IPS-18c (cell line): ENCODE data around the gene ZNF37A.
"Not testable (repeated sequence)": the region's sequence is repeated elsewhere in the genome, so short reads cannot be mapped to it uniquely, and the experiment has no call there.

Source experiments
- H3K4me3 ChIP-seq: 2 replicates; pipeline ENCODE4 v1.7.0; 2013; ENCODE audit warnings: low read depth, mild to moderate bottlenecking, low read length, moderate library complexity; ENCODE audit not compliant: insufficient read depth
- H3K9me3 ChIP-seq: one replicate; pipeline ENCODE4 v1.6.1; 2013; ENCODE audit warnings: mild to moderate bottlenecking, low read length, moderate library complexity; ENCODE audit not compliant: control insufficient read depth, insufficient read depth

Gene ZNF37A

DNA sequence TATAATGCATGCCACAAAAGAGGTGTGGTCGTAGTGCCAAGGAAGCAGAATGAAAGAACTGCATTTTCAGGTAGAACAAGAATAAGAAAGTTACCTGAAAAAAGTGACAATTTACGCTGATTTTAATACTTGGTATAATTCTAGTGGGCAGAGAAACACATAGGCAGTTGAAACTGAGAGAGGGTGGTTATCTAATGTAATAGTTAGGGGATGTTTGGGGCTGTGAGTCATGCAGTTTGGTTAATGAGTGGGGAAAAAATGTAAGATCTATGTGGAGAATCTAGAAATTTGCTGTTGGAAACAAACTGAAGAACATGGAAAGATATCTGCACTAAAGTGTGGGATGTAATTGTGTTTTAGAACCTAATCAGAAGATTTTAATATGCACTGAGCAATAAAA lies 33.7 kb downstream of the ZNF37A start:
- Histone ChIP-seq H3K4me3 (no peak overlapping the region), H3K9me3 (peaks cover 14% of the 10 kb centered on the region)

DNA sequence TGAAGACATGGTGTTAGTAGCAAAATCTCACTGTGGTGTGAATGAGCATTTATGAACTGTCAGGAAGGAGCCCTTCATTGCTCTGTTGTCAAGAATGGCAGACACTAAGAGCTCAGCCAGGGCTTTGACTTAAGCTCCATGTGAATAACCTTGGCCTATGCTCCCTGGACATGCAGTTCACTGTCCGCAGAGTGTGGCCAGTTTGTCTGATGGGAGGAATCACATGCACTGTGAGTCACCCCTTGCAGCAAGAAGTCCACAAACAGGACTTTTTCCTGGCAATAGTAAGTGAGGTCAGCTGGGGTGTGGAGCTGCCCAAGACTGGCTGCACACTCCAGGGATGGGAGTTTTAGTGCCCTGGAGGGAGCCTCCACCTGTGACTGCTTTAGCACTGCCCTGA lies 49.5 kb downstream of the ZNF37A start:
- Histone ChIP-seq H3K9me3 (peaks cover 8% of the 10 kb centered on the region), H3K4me3 (no peak overlapping the region)

GRCh38 chr10:38146579-38147333 lies 52.6 kb downstream of the ZNF37A start:
- Histone ChIP-seq H3K9me3 (peaks cover 13% of the 10 kb centered on the region), H3K4me3 (no peak overlapping the region)

GRCh38 chr10:38147686-38148085 lies 53.5 kb downstream of the ZNF37A start:
- Histone ChIP-seq H3K4me3 (no peak overlapping the region), H3K9me3 (peaks cover 13% of the 10 kb centered on the region)

DNA sequence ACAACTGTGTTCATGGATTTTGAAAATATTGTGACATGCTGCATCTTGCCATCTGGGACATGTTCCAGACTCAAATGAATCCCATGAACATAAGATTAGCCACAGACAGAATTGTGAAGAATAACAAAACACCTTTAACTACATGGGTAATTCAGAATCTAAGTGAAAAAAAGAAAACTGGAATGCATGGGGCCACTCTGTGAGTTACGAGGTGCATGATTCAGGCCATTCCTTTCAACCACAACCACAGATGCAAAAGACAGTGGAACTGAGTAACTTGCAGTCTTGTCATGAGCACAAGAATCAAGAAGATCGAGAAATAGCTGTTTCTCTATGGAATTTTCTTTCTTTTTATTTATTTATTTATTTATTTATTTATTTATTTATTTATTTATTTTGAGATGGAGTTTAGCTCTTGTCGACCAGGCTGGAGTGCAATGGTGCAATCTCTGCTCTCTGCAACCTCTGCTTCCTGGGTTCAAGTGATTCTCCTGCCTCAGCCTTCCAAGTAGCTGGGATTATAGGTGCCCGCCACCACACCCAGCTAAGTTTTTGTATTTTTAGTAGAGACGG lies 56.8 kb downstream of the ZNF37A start:
- not testable (repeated sequence) for H3K4me3 ChIP-seq
- H3K9me3 ChIP-seq: peaks cover 18% of the 10 kb centered on the region

DNA sequence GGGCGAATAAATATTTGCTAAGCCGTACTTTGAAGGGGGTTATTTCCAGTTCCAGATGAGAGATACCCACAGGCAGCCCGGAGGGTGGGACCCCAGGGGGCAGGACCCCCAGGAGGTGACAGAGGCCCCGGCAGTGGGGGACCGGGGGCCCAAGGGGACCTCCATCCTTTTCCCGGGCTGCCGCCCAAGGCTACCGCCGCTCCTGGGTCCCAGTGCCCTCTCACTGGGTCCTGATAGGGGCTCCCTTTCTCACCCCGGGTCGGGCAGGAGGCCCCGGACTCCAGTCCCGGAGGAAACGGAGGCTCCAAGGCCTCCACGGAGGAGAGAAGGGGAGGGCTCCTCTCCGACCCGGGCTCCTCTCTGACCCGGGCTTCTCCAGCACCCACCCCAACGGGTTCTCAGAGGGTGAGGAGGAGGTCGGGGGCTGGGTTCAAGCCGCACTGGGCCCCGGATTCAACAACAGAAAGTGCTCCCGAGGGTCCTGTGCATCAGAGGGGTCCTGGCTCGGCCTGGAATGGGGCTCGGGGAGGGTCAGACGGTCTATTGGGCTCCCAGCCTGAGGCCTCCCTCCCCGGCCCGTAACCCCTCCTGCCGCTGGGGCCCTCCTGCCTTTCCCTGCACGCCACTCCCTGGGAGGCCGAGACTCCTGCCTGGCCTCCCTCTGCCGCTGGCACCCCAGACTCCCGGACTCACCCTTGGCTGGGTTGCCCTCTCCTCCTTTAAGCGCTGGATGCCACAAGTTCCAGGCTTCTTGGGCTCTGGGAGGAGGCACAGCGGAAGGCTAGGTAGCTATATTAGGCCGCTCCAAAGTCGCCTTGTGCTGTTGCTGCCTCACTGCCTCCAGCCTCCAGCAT lies 62.5 kb downstream of the ZNF37A start:
- Histone ChIP-seq H3K4me3 (no peak overlapping the region), H3K9me3 (peaks cover 18% of the 10 kb centered on the region)

DNA sequence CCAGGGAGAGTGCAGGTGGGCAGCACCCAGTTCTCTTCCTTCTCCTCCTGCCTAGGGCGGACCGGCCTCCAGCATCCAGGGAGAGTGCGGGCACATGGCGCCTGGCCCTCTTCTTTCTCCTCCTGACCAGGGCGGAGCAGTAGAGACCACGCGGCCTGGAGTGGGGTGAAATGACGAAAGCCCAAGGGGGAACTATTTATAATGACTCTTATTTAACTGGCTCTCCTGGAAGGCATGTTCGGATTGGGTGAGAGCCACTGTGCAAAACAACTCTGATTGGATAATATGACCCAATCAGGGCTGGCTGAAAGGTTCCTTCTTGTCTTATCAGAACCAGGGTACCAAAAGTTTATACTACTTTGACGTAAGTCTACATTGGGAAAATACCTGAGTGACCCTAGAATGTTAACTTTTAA lies 63.1 kb downstream of the ZNF37A start:
- H3K9me3 ChIP-seq: peaks cover 19% of the 10 kb centered on the region
- no peak overlapping the region for H3K4me3 ChIP-seq

DNA sequence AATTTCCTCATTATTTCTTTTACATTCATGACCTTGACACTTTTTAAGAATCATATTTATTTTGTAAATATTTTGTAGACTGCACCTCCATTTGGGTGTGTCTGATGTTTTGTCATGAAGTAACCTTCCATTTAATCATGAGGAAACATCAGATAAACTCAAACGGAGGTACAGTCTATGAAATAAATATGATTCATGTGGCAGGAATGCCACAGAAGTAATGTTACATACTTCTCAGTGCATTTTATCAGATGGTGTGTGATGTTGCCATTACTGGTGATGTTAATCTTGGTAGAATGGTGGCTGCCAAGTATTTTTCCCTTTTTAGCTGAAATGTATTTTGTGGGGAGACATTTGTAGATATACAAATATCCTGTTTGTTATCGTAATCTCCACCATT lies 64.9 kb downstream of the ZNF37A start:
- no peak overlapping the region for H3K4me3 ChIP-seq
- peaks cover 16% of the 10 kb centered on the region for H3K9me3 ChIP-seq

DNA sequence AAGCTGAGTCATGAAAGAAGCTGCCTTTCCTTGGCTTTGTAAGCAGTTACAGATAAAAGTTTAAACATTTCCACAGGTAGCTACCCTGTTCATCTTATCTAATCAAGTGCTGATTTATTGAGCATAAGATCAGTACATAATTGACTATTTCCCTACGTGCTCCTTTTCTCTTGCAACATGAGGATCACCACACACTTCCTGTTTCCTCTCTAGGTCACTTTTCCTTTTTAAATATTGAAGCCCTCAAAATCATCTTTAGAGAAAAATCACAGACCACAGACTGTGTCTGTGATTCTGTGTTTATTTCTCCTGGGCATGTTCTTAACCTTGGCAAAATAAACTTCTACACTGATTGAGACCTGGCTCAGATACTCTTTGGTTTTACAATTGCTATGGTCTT lies 69.5 kb downstream of the ZNF37A start:
- H3K4me3 ChIP-seq: no peak overlapping the region
- peaks cover 9% of the 10 kb centered on the region for H3K9me3 ChIP-seq

DNA sequence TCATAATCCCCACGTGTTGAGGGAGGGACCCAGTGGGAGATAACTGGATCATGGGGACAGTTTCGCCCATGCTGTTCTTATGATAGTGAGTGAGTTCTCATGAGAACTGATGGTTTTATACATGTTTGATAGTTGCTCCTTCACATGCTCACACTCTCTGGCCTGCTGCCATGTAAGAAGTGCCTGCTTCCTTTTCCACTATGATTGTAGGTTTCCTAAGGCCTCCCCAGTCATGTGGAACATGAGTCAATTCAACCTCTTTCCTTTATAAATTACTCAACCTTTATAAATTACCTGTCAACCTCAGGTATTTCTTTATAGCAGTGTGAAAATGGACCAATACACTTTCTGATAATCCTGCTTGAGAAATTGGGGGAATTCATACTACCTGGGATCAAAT lies 80.2 kb downstream of the ZNF37A start:
- Histone ChIP-seq H3K9me3 (peaks cover 6% of the 10 kb centered on the region), H3K4me3 (no peak overlapping the region)

- Histone ChIP-seq H3K9me3 (peaks cover 3% of the 10 kb centered on the region), H3K4me3 (no peak overlapping the region)
Measured at GRCh38 chr10:38184477-38184876, 90.3 kb downstream of the ZNF37A start.
